HUES6 (cell line): ENCODE measurements around the gene TPO.

ENCODE experiments used
- H3K27ac ChIP-seq: 2 replicates; pipeline ENCODE4 v1.7.0; 2013; ENCODE audit warnings: low read depth, mild to moderate bottlenecking, low read length, inconsistent platforms
- H3K27me3 ChIP-seq: 2 replicates; pipeline ENCODE4 v1.6.1; 2013; ENCODE audit warnings: low read length; ENCODE audit not compliant: control insufficient read depth, insufficient read depth
- H3K36me3 ChIP-seq: 2 replicates; pipeline ENCODE4 v1.6.1; 2013; ENCODE audit warnings: low read length; ENCODE audit not compliant: control insufficient read depth, insufficient read depth
- H3K4me1 ChIP-seq: 2 replicates; pipeline ENCODE4 v1.6.1; 2013; ENCODE audit warnings: low read length; ENCODE audit not compliant: control insufficient read depth, insufficient read depth
- H3K4me3 ChIP-seq: 2 replicates; pipeline ENCODE4 v1.5.1; 2013; ENCODE audit warnings: low read depth, low read length
- H3K9ac ChIP-seq: one replicate; pipeline ENCODE4 v1.6.1; 2013; ENCODE audit warnings: mild to moderate bottlenecking, low read length
- H3K9me3 ChIP-seq: 2 replicates; pipeline ENCODE4 v1.6.1; 2013; ENCODE audit warnings: low read depth, low read length; ENCODE audit not compliant: control insufficient read depth, insufficient read depth

Gene TPO

GRCh38 chr2:1472350-1472749, 59.1 kb downstream of the TPO start:
- Histone ChIP-seq H3K36me3 (no peaks in the 10 kb centered on the region), H3K27me3 (no peaks in the 10 kb centered on the region), H3K9ac (no peak overlapping the region), H3K4me3 (no peak overlapping the region), H3K4me1 (peaks cover 3% of the 10 kb centered on the region; the same call in 1 of the 2 replicates), H3K27ac (no peak overlapping the region), H3K9me3 (0 out of 2 replicates have a peak, but pooled peaks cover 3% of the 10 kb centered on the region)

- H3K9ac ChIP-seq = no peak overlapping the region
- no peak overlapping the region for H3K4me3 ChIP-seq
- no peaks in the 10 kb centered on the region for H3K36me3 ChIP-seq
- H3K4me1 ChIP-seq = peaks cover 3% of the 10 kb centered on the region; the same call in 1 of the 2 replicates
- no peaks in the 10 kb centered on the region for H3K9me3 ChIP-seq
- no peak overlapping the region for H3K27ac ChIP-seq
- no peaks in the 10 kb centered on the region for H3K27me3 ChIP-seq
These were observed 63.4 kb downstream of the TPO start for GRCh38 chr2:1476617-1477195.

DNA sequence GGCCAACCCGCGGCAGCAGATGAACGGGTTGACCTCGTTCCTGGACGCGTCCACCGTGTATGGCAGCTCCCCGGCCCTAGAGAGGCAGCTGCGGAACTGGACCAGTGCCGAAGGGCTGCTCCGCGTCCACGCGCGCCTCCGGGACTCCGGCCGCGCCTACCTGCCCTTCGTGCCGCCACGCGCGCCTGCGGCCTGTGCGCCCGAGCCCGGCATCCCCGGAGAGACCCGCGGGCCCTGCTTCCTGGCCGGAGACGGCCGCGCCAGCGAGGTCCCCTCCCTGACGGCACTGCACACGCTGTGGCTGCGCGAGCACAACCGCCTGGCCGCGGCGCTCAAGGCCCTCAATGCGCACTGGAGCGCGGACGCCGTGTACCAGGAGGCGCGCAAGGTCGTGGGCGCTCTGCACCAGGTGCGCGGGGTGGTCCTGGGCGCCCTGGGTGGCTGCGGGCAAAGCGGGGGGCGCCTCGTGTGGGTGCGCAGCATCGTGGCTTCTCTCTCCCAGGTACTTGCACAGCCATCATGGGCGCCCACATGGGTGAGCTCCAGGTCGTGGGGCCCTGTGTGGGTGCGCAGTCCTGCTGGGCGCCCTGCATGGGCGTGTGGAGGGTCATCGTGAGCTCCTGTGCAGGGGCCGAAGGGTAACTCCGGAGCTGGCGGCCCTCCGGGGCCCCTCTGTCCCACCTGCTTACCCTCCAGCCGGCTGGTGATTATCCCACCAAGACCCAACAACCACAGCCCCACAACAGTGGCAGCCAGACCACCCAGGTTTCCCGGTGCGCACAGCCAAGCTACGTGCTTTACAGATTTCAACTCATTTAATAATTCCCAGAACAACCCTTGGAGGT, 64.2 kb downstream of the TPO start:
- no peaks in the 10 kb centered on the region for H3K36me3 ChIP-seq
- H3K27me3 ChIP-seq = no peaks in the 10 kb centered on the region
- H3K27ac ChIP-seq = no peak overlapping the region
- no peak overlapping the region for H3K4me3 ChIP-seq
- H3K9me3 ChIP-seq = no peaks in the 10 kb centered on the region
- H3K4me1 ChIP-seq = peaks cover 3% of the 10 kb centered on the region; the same call in 1 of the 2 replicates
- H3K9ac ChIP-seq = no peak overlapping the region

- no peaks in the 10 kb centered on the region for H3K27me3 ChIP-seq
- no peaks in the 10 kb centered on the region for H3K9me3 ChIP-seq
- H3K4me3 ChIP-seq = no peak overlapping the region
- H3K36me3 ChIP-seq = no peaks in the 10 kb centered on the region
- no peak overlapping the region for H3K9ac ChIP-seq
- H3K4me1 ChIP-seq = peaks cover 3% of the 10 kb centered on the region; the same call in 1 of the 2 replicates
- H3K27ac ChIP-seq = no peak overlapping the region
These were observed 65.3 kb downstream of the TPO start for GRCh38 chr2:1478311-1479305.

GRCh38 chr2:1479346-1479745, 66.1 kb downstream of the TPO start:
- no peaks in the 10 kb centered on the region for H3K9me3 ChIP-seq
- H3K27ac ChIP-seq = no peak overlapping the region
- H3K9ac ChIP-seq = no peak overlapping the region
- H3K4me1 ChIP-seq = peaks cover 3% of the 10 kb centered on the region; the same call in 1 of the 2 replicates
- H3K36me3 ChIP-seq = no peaks in the 10 kb centered on the region
- H3K4me3 ChIP-seq = no peak overlapping the region
- no peaks in the 10 kb centered on the region for H3K27me3 ChIP-seq

- Histone ChIP-seq H3K4me1 (no peaks in the 10 kb centered on the region), H3K27ac (no peak overlapping the region), H3K36me3 (no peaks in the 10 kb centered on the region), H3K27me3 (no peaks in the 10 kb centered on the region), H3K9ac (no peak overlapping the region), H3K4me3 (no peak overlapping the region), H3K9me3 (no peaks in the 10 kb centered on the region)
These were observed 67.4 kb downstream of the TPO start for GRCh38 chr2:1480671-1481076.

- Histone ChIP-seq H3K9me3 (no peaks in the 10 kb centered on the region), H3K27ac (no peak overlapping the region), H3K9ac (no peak overlapping the region), H3K36me3 (no peaks in the 10 kb centered on the region), H3K4me1 (no peaks in the 10 kb centered on the region), H3K27me3 (no peaks in the 10 kb centered on the region), H3K4me3 (no peak overlapping the region)
These were observed 68.4 kb downstream of the TPO start for GRCh38 chr2:1481406-1482252.

DNA sequence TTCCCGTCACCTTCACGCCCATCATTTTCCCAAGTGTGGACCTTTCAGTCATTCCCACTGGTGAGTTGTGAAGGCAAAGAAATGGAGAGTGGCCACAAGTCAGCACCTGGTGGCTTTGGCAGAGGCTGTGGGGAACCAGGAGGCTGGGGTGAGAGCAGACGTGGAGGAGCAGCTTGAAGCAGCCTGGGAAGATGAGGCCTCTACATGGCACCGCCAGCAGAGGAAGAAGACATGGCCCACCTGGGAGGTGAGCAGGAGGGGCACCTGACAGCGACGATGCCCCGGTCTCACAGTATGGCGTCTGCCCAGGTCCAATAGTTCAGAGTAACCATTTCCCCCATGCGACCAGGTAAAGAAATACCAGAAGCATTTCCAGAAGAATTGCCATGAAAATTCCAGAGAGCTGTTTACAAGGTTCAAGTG, 69.0 kb downstream of the TPO start:
- Histone ChIP-seq H3K36me3 (no peaks in the 10 kb centered on the region), H3K4me3 (no peak overlapping the region), H3K27me3 (no peaks in the 10 kb centered on the region), H3K4me1 (no peaks in the 10 kb centered on the region), H3K9me3 (no peaks in the 10 kb centered on the region), H3K9ac (no peak overlapping the region), H3K27ac (no peak overlapping the region)

- Histone ChIP-seq H3K9ac (no peak overlapping the region), H3K27me3 (no peaks in the 10 kb centered on the region), H3K4me1 (no peaks in the 10 kb centered on the region), H3K27ac (no peak overlapping the region), H3K9me3 (no peaks in the 10 kb centered on the region), H3K36me3 (no peaks in the 10 kb centered on the region), H3K4me3 (no peak overlapping the region)
These were observed 69.7 kb downstream of the TPO start for GRCh38 chr2:1482981-1483380.

DNA sequence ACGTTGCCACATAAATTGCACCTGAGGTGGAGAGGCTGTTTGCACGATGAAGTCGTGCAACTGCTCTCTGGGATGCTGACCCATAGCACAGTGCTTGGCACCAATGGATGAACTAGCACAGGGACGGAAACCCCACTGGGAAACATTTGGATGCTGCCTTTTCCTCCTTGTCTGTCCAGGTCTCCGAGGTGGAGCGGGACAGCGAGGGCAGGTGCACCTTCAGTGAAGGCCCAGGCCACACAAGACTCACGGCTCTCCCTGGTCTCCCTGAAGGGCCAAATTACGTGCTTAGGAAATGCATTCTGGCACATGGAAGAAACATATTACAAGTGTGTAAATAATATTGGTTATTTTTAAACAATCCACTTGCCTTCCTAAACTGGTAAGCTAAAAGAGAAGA, 70.3 kb downstream of the TPO start:
- H3K4me3 ChIP-seq = no peak overlapping the region
- no peaks in the 10 kb centered on the region for H3K36me3 ChIP-seq
- no peaks in the 10 kb centered on the region for H3K4me1 ChIP-seq
- H3K27ac ChIP-seq = no peak overlapping the region
- H3K27me3 ChIP-seq = no peaks in the 10 kb centered on the region
- H3K9me3 ChIP-seq = no peaks in the 10 kb centered on the region
- no peak overlapping the region for H3K9ac ChIP-seq
